ENCODE data around the gene ZNF415.
"Not testable (repeated sequence)": the region's sequence is repeated elsewhere in the genome, so short reads cannot be mapped to it uniquely, and the experiment has no call there.

ZNF415 gene

DNA sequence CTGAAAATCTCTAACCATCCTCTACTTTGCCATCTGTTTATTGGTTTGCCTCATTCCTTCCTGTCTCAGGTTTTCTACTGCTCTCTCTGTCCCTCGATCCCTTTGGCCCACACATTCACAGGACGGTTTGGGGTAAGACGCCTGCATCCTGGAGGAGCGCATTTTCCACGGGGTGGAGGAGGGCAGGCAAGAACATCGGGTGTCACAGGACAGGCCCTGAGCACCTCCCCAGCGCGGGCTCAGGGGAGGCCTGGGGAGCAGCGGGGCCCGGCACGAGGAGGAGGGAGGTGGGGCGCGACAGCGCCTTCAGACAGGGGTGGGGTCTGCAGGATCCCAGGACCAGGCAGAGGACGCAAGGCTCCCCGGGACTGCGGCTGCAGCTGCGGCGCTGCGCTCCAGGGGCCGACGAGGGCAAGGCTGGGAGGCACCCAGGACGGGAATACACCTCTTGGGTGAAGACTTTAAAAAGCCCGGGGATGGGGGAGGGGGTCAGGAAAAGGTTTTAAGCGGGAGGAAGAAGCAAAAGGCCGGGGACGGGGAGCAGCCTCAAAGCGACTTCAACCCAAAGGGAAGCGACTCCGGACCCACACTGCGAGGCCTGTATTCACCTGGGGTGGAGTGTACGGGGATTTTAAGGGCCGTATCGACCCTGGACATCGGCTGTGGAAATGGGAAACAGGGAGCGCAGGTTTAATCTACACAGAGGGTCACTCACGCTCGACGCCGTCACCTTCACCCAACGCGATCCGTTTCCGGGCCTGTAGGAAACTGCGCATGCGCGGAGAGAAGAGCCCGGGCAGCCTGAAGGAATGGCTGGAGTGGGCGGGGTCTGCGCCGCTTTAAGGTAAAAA, at the start of gene ZNF415:
Gene ZNF415 (minus strand): TSS at position 770 of the 851 bp plus-strand sequence. CDS start 10,234 bp downstream, outside the sequence.
- DNase-seq: peak; percentile 63

DNA sequence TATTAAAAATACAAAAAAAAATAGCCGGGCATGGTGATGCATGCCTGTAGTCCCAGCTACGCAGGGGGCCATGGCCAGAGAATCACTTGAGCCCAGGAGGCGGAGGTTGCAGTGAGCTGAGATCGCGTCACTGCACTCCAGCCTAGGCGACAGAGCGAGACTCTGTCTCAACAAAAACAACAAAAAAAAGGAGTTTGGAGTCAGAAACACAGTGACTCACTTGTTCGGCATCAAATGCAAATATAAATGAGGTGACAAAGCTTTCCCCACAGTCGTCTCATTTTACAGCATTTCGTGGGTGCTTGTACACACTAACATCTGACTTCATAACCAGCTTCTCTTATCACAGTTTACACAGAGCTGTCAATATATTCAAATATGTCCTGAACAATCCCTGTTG, 49.5 kb upstream of the ZNF415 start:
- DNase-seq: no peak

DNA sequence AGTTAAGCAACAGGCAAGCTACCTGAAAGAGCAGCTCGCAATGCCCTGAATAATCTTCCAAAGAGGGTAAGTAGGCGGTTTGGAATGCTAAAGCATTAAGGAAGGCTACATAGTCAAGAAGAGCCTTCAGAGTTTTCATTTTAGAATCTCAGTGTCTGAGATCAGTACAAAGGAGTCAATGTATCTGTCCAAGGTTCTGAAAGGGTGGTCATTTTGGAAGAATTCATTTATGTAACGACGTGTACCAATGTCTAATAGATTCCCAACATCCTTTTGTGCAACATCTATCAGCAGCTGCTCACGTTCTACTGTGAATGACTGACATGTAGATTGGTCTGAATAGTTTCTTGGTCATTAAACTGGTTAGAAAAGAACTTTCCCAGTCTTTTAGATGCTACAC, 45.3 kb upstream of the ZNF415 start:
- DNase-seq: no peak

DNA sequence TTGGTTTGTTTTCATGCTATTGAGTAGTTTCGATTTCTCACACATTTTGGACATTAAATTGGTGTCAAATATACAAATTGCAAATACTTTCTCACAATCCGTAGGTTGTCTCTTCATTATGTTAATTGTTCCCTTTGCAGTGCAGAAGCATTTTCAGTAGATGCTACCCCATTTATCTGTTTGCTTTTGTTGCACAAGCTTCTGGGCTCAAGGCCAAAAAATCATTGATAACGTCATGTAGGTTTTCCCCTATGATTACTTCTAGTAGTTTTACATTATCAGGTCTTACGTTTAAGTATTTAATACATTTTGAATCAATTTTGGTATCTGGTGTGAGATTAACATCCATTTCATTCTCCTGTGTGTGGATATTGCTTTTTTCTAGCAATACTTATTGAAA, 40.2 kb upstream of the ZNF415 start:
- no peak for DNase-seq

DNA sequence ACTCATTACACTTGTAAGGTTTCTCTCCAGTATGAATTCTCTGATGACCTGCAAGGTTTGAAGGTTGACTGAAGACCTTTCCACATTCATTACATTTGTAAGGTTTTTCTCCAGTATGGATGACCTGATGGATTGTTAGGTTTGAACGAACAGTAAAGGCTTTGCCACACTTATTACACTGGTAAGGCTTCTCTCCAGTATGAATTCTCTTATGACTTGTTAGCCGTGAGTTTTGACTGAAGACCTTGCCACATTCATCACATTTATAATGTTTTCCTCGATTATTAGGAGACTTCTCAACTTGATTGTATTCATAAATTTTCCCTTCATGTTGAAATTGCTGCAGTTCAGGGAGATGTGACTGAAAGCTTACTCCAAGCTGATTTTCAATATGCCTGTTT, 33.0 kb upstream of the ZNF415 start:
- DNase-seq: no peak

DNA sequence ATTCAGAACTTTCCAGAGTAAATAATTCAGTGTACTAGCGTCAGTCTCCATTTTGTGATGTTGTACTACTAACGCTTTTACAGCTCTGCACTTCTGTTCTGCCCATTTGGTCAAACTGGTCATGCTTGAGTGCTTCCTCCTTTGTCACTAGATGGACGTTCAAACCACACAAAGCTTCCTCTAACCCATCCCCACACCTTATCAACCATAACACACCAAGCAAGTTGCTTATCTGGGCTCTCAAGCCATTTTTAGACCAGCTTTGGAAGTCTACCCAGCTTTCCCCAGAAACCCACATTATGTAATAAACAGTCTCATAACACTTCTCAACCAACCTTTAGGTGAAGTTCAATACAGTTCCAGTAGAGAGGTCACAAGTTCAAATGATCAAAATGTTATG, 28.4 kb upstream of the ZNF415 start:
- DNase-seq: no peak

DNA sequence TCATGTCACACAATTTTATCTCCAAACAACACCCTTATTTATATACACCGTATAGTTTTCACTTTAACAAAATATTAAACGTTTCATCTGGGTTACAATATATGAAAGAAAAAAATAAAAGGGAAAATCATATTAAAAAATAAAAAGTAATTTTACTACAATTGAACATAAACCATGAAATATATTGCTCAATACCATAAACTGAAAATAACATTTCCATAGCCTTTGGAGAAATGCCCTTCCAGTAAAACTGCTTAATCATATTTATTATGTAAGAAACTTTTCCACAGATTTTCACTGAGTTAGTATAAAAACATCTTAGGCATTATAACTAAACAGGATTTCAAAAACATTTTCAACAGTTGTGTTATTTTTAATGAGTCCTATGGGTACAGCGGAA, 27.6 kb upstream of the ZNF415 start:
- no peak for DNase-seq

DNA sequence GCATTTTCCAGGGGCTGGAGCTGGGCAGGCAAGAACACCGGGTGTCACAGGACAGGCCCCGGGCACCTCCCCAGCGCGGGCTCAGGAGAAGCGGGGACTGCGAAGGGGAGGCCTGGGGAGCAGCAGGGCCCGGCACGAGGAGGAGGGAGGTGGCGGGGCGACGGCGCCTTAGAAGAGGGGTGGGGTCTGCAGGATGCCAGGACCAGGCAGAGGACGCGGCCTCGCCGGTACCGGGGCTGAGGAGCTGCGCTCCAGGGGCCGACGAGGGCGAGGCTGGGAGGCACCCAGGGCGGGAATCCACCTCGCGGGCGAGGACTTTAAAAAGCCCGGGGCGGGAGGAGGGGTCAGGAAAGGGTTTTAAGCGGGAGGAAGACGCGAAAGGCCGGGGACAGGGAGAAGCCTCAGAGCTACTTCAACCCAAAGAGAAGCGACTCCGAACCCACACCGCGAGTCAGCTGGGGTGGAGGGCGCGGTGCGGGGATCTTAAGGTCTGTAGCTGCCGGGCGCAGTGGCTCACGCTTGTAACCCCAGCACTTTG, 25.5 kb upstream of the ZNF415 start:
- no peak for DNase-seq

DNA sequence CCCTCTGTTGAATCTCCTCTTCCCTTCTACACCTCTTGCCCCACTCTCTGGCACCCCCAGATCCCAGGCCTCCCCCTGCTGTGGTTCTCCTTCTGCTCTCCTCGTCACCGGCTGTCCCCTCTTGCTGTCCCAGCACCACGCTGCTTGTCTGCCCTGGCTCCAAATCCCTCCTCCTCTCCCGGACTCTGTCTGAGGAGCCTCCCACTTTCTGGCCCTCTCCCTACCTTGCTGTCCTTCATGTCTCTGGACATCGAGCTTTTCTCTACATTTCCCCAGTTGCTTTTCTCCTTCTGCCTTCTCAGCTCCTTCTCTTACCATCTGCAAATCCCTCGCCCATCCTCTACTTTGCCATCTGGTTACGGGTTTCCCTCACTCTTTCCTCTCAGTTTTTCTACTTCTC, 24.9 kb upstream of the ZNF415 start:
- no peak for DNase-seq

DNA sequence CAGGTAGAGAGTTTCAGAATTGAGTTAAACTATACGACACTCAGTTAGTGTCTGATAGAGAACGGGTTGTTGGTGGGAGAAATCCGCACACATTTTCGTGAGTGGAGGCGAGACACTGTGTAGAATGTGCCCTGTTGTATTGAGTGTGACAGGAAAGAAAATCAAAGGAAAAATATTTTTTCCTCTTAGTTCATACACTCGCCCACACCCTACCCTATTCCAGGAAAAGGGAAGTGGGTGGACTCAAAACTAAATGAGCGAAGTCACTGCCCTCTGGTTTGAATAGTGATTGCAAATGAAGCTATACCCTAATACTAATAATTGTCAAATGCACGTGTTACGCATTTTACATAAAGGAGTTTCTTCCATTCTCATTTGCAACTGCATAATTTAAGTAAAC, 24.1 kb upstream of the ZNF415 start:
- no peak for DNase-seq

DNA sequence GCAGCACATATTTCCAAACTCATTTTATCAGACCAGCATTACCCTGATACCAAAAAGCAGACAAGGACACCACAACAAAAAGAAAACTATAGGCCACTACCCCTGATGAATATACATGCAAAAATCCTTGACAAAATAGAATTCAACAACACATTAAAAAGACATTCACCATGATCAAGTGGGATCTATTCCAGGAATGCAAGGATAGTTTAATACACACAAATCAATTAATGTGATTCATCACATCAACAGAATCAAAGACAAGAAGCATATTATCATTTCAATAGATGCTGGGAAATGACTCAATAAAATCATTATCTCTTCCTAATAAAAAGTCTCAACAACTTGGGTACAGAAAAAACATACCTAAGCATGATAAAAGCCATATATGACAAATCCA, 14.9 kb upstream of the ZNF415 start:
- no peak for DNase-seq

DNA sequence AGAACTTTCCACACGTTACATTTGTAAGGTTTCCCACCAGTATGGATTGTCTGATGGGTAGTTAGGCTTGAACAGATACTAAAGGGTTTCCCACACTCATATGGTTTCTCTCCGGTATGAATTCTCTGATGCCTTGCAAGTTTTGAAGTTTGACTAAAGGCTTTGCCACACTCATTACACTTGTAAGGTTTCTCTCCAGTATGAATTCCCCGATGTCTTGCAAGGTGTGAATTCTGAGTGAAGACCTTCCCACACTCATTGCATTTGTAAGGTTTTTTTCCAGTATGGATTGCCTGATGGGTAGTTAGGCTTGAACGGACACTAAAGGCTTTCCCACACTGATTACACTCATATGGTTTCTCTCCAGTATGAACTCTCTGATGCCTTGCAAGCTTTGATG, 7.6 kb upstream of the ZNF415 start:
- DNase-seq: no peak

DNA sequence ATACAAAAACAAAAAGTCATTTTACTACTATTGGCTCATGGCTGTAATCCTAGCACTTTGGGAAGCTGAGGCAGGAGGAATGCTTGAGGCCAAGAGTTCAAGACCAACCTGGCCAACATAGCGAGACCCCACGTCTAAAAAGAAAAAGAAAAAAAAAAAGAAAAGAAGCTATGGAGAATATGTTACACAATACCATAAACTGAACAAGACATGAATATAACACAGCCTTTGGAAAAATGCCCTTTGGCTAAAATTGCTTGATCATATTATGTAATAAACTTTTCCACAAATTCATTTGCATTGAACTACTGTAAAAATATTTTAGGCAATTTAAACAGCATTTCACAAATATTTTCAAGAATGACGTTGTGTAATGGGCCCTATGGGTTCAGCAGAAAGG, 3.7 kb upstream of the ZNF415 start:
- DNase-seq: no peak

DNA sequence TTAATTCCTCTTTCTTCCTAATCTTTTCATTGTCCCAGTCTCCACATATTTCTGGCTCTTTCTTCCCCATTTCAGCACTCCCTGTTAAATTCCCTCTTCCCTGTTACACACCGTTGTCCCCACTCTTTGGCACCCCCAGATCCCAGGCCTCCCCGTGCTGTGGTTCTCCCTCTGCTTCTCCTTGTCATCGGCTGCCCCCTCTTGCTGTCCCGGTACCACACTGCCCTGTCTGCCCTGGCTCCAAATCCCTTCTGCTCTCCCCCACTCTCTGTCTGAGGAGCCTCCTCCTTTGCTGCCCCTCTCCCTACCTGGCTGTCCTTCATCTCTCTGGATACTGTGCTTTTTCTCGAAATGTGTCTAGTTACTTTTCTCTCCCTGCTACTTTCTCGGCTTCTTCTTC, 983 bp downstream of the ZNF415 start:
- DNase-seq: no peak

DNA sequence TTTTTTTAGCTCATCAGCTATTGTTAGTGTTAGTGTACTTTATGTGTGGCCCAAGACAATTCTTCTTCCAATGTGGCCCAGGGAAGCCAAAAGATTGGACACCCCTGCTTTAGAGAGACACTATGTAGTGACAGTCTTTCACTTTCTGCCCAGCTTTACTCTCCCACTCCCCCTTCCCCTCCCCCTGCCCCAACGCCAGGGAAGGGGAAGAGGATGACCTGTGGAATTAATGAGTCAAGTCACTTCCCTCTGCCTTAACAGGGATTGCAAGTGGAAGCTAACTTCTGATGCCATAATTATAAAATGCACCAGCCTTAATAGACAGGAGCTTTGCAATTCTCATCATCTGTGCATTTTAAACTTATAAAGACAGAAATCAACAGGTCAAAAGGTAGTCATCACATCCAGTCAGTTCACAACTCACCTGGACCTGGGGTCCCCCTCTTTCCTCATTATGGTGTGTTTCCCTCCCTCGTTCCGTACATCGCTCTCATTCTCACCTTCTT, 1.6 kb downstream of the ZNF415 start:
- no peak for DNase-seq

DNA sequence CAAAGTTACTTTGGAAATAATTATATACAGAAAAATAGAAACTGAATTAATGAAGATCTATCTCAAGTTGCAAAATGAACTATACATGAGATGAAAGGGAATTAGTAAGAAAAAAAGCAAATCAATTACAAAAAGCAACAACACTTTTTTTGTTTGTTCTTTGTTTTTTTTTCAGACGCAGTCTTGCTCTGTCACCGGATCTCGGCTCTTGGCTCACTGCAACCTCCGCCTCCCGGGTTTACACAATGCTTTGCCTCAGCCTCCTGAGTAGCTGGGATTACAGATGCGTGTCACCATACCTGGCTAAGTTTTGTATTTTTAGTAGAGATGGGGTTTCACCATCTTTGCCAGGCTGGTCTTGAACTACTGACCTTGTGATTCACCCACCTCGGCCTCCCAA, 2.2 kb downstream of the ZNF415 start:
- DNase-seq: no peak

DNA sequence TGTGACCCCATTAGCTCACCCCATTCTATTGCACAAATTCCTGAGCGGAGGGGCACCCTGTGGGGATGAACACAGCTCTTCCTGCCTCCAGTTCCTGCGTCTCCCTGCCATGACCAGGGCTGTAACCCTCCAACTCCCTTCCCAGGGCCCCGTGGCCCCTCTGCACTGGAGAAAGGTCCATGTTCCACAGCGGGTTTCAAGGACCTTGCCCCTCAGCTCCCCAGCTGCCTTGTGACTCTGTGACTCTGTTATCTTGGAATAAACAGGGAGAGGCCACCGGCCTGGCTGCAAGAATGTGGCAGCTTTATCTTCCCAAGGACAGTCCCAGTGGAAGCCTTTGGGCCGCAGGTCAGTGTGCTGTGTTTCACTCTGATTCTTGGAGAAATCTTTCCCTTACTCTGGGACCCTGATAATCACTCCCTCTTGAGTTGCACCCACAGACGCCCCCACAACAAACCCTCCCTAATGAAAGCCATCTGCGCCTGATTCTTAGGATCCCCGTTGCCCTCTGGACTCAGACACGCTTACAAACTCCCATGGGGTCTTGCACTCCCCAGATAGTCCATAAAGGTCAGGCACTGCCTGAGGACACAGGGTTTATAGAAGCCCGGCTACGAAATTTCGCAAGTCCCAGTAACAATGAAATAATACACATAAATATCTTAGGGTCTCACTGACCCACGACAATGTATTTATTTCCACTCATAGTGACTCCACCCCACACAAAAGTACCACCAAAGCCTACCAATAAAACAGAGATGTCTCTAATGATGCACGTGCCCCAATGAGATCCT, 5.8 kb downstream of the ZNF415 start:
- DNase-seq: not testable (repeated sequence)

DNA sequence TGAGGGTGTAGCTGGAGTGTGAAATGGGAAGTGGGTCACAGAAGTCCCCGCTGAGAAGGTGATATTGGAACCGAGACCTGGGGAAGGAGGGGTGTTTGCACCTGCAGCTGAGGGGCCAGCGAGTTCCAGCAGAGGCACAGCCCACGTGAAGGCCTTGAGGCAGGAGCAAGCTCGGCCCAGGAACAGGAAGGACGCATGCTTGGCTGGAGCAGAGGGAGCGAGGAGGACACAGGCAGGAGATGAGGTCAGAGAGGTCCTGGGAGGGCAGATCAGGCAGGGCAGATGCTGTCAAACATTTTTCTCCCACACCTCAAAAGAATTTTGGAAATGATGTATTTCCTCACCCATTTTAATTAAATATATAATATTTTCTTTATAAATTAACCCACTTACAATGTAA, 9.3 kb downstream of the ZNF415 start:
- no peak for DNase-seq

DNA sequence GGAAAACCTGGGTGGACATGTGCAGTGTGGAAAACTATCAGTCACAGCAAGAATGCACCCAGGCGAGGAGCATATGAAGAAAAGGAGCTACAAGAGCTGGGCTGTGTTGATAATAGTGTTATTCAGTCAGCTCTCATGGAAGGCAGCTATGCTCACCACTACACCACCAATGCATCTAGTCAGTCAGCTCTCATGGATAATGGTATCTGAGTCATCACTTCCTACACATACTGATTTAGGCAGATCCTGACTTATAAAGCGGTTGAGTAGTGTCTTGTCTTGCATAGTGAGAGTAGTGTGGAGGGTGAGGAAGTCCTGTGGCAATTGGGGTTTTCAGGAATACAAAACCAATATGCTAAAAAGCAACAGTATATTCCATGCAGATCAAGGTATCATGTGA, 20.4 kb downstream of the ZNF415 start:
- no peak for DNase-seq

DNA sequence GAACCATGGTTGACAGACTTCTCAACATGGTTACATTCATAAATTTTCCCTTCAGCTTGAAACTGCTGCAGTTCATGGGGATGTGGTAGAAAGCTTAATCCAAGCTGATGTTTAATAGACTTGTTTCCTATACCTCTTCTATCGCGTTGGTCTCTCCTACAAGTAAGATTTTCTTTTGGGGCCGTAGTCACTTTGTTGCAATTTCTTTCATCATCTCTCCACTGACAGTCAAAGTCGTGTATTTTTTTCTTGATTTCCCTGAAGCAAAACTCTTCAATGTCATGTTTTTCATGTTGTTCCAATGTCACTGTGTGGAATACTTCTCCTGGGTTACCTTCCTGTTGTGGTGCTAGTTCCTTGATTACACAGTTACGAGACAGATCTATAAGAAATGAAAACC, 23.2 kb downstream of the ZNF415 start:
- no peak for DNase-seq

DNA sequence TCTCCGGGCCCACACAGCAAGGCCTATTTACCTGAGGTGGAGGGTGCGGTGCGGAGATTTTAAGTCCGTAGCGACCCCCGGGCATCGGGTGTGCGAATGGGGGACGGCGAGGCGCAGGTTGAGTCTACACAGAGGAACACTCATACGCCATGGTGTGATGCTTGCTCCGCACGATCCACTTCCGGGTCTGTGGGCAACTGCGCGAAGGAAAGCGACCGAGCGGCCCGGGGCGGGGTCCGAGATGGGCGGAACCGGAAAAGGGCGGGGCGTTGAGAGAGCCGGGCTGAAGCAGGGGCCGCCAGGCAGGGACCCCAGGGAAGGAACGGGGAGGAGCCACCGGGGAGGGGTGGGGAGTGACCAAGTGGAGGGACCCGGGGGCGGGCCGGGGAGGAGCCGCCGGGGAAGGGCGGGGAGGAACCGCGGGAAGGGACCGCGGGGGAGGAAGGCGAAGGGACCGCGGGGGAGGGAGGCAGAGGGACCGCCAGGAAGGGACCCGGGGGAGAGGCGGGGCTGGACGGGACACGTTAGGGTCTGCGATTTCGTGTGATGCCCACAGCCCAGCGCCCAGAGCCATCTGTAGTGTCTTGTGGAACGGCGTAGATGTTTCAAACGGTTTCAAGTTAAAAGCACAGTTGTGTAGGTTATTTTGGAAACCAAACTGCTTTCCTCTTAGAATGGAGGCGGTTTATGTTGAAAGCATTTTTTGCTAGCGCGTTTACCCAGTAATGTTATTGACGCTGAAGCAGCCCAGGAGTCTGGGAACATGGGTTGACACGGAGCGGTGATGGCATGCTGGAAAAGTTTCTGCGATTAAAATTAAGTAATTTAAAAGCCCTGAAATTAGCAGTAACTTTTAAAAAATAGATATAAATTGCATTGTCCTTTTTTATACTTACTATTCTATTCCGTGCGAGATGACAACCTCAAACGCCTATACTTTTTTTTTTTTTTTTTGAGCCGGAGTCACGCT, 29.2 kb downstream of the ZNF415 start, which contains the start of gene ZNF160:
Gene ZNF160 (minus strand): TSS at position 189 of the 970 bp plus-strand sequence. CDS start 17,146 bp downstream, outside the sequence.
- DNase-seq: peak; percentile 95

DNA sequence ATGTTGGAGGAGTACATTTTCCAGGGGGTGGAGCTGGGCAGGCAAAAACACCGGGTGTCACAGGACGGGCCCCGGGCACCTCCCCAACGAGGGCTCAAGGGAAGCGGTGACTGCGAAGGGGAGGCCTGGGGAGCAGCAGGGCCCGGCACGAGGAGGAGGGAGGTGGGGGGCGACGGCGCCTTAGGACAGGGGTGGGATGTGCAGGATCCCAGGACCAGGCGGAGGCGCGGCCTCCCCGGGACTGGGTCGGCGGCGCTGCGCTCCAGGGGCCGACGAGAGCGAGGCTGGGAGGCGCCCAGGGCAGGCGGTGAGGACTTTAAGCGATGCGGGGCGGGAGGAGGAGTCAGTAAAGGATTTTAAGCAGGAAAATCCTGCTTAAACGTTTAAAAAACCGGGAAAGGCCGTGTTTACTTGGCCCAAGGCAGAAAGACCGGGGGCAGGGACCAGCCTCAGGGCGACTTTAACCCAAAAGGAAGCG, 29.9 kb downstream of the ZNF415 start:
- DNase-seq: no peak
